HG02973 (cell line): ENCODE data around the gene PRXL2A.
"Not testable (repeated sequence)": the region's sequence is repeated elsewhere in the genome, so short reads cannot be mapped to it uniquely, and the experiment has no call there.

Experiments used
- ATAC-seq: cut with Tn5 transposase; IDR thresholded peaks from one replicate; pipeline ENCODE4 v1.9.1; 2021; ENCODE audit warnings: moderate library complexity; ENCODE audit not compliant: unreplicated experiment

The PRXL2A gene

GRCh38 chr10:80410578-80411145, 2.3 kb downstream of the PRXL2A start:
- ATAC-seq: no peak

- no peak for ATAC-seq
Measured at GRCh38 chr10:80411267-80411668, 2.9 kb downstream of the PRXL2A start.

- no peak for ATAC-seq
Measured at GRCh38 chr10:80411681-80412220, 3.4 kb downstream of the PRXL2A start.

- ATAC-seq: no peak
Measured at GRCh38 chr10:80412486-80412885, 4.1 kb downstream of the PRXL2A start.

GRCh38 chr10:80413271-80413996, 5.1 kb downstream of the PRXL2A start:
- ATAC-seq: no peak

GRCh38 chr10:80414142-80414895, 6.0 kb downstream of the PRXL2A start:
- ATAC-seq: no peak

GRCh38 chr10:80415734-80416478, 7.6 kb downstream of the PRXL2A start:
- no peak for ATAC-seq

GRCh38 chr10:80416479-80417098, 8.2 kb downstream of the PRXL2A start:
- no peak for ATAC-seq

GRCh38 chr10:80417256-80417655, 8.9 kb downstream of the PRXL2A start:
- ATAC-seq: not testable (repeated sequence)

- ATAC-seq: peak; percentile 23
Measured at GRCh38 chr10:80421050-80421706, 12.8 kb downstream of the PRXL2A start.

- peak; percentile 86 for ATAC-seq
Measured at GRCh38 chr10:80421707-80422536, 13.6 kb downstream of the PRXL2A start.

GRCh38 chr10:80425901-80426300, 17.6 kb downstream of the PRXL2A start:
- no peak for ATAC-seq

GRCh38 chr10:80427541-80427940, 19.2 kb downstream of the PRXL2A start:
- no peak for ATAC-seq

GRCh38 chr10:80429521-80429973, 21.2 kb downstream of the PRXL2A start:
- ATAC-seq: no peak

GRCh38 chr10:80433134-80433533, 24.8 kb downstream of the PRXL2A start:
- ATAC-seq: no peak

GRCh38 chr10:80436446-80437098, 28.2 kb downstream of the PRXL2A start:
- no peak for ATAC-seq

- no peak for ATAC-seq
Measured at GRCh38 chr10:80437227-80437626, 28.9 kb downstream of the PRXL2A start.

GRCh38 chr10:80441831-80442230, 33.5 kb downstream of the PRXL2A start:
- ATAC-seq: no peak

GRCh38 chr10:80442879-80443278, 34.5 kb downstream of the PRXL2A start:
- ATAC-seq: no peak
